SK-N-MC (cell line): Measurements from ENCODE around the gene MORN2.

Source experiments
- EZH2 ChIP-seq: fragments of 200-600 bp; sonication (generic); IDR thresholded peaks from one replicate; pipeline ENCODE4 v1.6.1; 2017; ENCODE audit warnings: antibody characterized with exemption
- POLR2AphosphoS5 ChIP-seq: IDR thresholded peaks from 2 replicates; pipeline ENCODE4 v1.6.1; 2012; ENCODE audit warnings: mild to moderate bottlenecking, low read depth, low read length, borderline replicate concordance

DNA sequence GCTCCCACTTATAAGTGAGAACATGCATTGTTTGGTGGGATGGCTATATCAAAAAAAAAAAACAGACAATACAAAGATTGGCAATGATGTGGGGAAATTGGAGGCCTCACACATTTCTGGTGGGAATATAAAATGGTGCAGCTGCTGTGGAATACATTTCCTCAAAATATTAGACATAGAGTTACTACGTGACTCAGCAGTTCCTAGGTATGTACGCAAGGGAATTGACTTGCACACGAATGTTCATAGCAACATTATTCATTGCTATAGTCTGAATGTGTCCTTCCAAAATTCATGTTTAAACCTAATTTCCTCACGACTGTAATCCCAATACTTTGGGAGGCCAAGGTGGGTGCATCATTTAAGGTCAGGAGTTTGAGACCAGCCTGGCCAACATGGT is 11.6 kb downstream of the MORN2 start:
- TF ChIP-seq EZH2 = no peak
- no peak for TF ChIP-seq POLR2AphosphoS5
